Measurements from ENCODE around the gene AGPAT2.

The AGPAT2 gene

GRCh38 chr9:136725612-136726011 lies 38.4 kb upstream of the AGPAT2 start:
- H3K27ac ChIP-seq (ENCODE audit: low read depth, low read length): no peak overlapping the region
- H3K4me3 ChIP-seq (ENCODE audit: low read length): peak overlapping the region; percentile 91
- no peaks in the 10 kb centered on the region for H3K27me3 ChIP-seq (ENCODE audit: control insufficient read depth, insufficient read depth, low read length)
- H3K9ac ChIP-seq (ENCODE audit: low read length): no peak overlapping the region
- H3K4me1 ChIP-seq (ENCODE audit: control insufficient read depth, insufficient read depth, low read length): peaks cover 14% of the 10 kb centered on the region
- H3K36me3 ChIP-seq (ENCODE audit: control insufficient read depth, insufficient read depth, low read length): peaks cover 37% of the 10 kb centered on the region

DNA sequence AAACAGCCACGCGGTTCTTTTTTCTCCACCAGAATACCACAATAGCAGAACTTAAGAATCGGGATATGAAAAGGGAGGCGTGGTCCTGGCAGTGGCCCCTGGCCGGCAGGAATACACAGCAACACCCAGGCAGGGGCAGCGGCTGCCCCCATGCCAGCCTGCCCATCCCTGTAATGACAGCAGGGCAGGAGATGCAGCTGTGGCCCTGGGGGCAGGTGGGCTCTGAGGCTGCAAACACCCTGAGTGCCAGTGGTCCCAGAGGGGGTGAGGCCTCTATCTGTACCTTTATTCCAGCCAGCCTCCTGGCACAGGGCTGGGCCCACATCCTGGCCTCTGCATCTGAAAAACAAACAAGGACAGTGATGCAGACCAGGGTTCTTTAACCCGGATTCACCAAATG lies 37.5 kb upstream of the AGPAT2 start:
- H3K9ac ChIP-seq (ENCODE audit: low read length): no peak overlapping the region
- H3K4me3 ChIP-seq (ENCODE audit: low read length): no peak overlapping the region
- H3K36me3 ChIP-seq (ENCODE audit: control insufficient read depth, insufficient read depth, low read length): peaks cover 37% of the 10 kb centered on the region
- H3K4me1 ChIP-seq (ENCODE audit: control insufficient read depth, insufficient read depth, low read length): peaks cover 14% of the 10 kb centered on the region
- no peaks in the 10 kb centered on the region for H3K27me3 ChIP-seq (ENCODE audit: control insufficient read depth, insufficient read depth, low read length)
- H3K27ac ChIP-seq (ENCODE audit: low read depth, low read length): no peak overlapping the region

DNA sequence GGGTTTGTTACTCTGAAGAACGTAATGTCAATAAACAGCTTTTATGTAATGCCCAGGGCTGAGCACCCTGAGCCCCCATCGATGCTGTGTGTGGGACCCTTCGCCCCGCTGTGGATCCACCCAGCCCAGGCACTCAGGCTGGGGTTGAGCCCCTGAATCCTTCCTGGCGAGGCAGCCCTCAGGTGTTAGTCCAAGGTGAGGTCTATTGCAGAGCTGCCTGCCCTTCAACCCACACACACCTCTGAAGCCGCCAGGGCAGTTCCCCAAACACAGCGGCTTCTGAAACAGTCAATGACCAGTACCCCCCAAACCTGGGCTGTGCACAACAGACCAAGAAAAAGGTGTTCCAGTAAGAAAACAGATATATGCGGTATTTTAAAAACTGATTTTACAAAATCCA lies 36.7 kb upstream of the AGPAT2 start:
- H3K27me3 ChIP-seq (ENCODE audit: control insufficient read depth, insufficient read depth, low read length): no peaks in the 10 kb centered on the region
- H3K9ac ChIP-seq (ENCODE audit: low read length): no peak overlapping the region
- H3K4me1 ChIP-seq (ENCODE audit: control insufficient read depth, insufficient read depth, low read length): peaks cover 14% of the 10 kb centered on the region
- H3K4me3 ChIP-seq (ENCODE audit: low read length): no peak overlapping the region
- H3K36me3 ChIP-seq (ENCODE audit: control insufficient read depth, insufficient read depth, low read length): peaks cover 37% of the 10 kb centered on the region
- no peak overlapping the region for H3K27ac ChIP-seq (ENCODE audit: low read depth, low read length)

GRCh38 chr9:136723362-136723976 lies 36.2 kb upstream of the AGPAT2 start:
- Histone ChIP-seq H3K4me3 (ENCODE audit: low read length) (no peak overlapping the region), H3K9ac (ENCODE audit: low read length) (no peak overlapping the region), H3K27ac (ENCODE audit: low read depth, low read length) (no peak overlapping the region), H3K36me3 (ENCODE audit: control insufficient read depth, insufficient read depth, low read length) (peaks cover 37% of the 10 kb centered on the region), H3K27me3 (ENCODE audit: control insufficient read depth, insufficient read depth, low read length) (no peaks in the 10 kb centered on the region), H3K4me1 (ENCODE audit: control insufficient read depth, insufficient read depth, low read length) (peaks cover 11% of the 10 kb centered on the region)

GRCh38 chr9:136722969-136723356 lies 35.7 kb upstream of the AGPAT2 start:
- Histone ChIP-seq H3K36me3 (ENCODE audit: control insufficient read depth, insufficient read depth, low read length) (peaks cover 37% of the 10 kb centered on the region), H3K4me3 (ENCODE audit: low read length) (no peak overlapping the region), H3K9ac (ENCODE audit: low read length) (no peak overlapping the region), H3K27ac (ENCODE audit: low read depth, low read length) (no peak overlapping the region), H3K4me1 (ENCODE audit: control insufficient read depth, insufficient read depth, low read length) (peaks cover 11% of the 10 kb centered on the region), H3K27me3 (ENCODE audit: control insufficient read depth, insufficient read depth, low read length) (no peaks in the 10 kb centered on the region)

DNA sequence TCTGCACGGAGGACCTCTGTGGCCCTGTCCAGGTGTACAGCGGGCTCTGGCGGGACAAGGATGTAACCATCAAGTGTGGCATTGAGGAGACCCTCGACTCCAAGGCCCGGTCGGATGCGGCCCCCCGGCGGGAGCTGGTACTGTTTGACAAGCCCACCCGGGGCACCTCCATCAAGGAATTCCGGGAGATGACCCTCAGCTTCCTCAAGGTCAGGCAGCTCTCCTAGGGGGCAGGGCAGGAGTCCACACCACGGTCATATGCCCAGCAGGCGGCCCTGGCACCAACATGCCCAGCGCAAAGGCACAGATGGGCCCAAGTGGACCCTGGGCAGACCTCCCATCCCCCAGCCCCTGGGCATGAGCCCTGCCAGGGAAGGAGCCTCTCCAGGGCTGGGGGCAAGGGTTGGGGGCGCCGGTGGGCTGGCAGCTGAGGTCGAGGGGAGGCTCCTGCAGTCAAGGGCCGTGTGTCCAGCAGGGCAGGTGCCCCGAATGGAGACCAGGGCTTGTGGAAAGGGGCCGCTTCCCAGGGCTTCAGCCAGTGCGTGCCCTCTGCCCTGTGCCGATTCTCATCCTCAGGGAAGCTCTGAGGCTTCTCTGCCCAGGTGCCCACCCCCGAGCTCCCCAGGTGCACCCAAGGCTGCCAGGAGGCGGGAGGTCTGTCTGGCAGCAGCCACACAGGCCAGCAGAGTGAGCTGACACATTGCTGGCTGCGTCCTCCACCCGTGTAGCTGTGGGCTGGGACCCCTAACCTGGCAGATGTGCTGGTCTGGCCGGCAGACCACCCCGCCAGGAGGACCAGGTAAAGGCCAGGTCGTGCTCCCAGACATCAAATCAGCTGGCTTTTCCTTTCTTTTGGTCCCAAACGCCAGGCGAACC lies 35.1 kb upstream of the AGPAT2 start:
- Histone ChIP-seq H3K4me1 (ENCODE audit: control insufficient read depth, insufficient read depth, low read length) (peaks cover 11% of the 10 kb centered on the region), H3K9ac (ENCODE audit: low read length) (no peak overlapping the region), H3K27me3 (ENCODE audit: control insufficient read depth, insufficient read depth, low read length) (no peaks in the 10 kb centered on the region), H3K36me3 (ENCODE audit: control insufficient read depth, insufficient read depth, low read length) (peaks cover 37% of the 10 kb centered on the region), H3K4me3 (ENCODE audit: low read length) (no peak overlapping the region), H3K27ac (ENCODE audit: low read depth, low read length) (no peak overlapping the region)

DNA sequence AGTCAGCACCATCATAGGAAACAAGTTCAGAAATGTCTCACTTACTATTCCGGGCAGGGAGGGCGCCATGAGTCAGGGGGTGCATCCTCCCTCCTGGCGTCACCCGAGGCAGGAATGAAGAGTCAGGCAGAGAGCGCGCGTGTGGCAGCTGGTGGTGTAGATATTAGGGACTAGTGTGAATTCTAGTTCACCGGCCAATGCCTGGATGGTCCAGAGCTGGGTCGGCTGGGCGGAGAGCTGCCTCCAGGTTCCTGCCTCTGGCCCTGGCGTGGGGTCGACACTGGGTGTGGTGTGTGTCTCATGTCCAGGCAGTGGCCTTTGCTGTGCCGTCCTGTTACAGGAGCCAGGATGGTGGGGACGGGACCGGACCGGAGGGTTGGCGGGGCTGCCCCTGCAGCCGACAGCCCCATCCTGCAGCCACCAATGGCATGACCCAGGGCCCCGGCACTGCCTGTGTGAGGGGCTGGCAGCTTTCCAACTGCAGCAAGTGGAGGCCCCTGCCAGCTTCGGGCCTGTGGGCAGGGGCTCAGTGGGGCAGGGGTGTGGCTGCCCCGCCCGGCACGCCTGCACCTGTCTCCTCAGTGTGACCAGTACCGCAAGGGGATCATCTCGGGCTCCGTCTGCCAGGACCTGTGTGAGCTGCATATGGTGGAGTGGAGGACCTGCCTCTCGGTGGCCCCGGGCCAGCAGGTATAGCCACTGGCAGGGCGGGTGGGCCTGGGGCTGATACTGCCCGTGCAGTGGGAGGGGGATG lies 34.3 kb upstream of the AGPAT2 start:
- no peak overlapping the region for H3K4me3 ChIP-seq (ENCODE audit: low read length)
- H3K36me3 ChIP-seq (ENCODE audit: control insufficient read depth, insufficient read depth, low read length): peaks cover 35% of the 10 kb centered on the region

DNA sequence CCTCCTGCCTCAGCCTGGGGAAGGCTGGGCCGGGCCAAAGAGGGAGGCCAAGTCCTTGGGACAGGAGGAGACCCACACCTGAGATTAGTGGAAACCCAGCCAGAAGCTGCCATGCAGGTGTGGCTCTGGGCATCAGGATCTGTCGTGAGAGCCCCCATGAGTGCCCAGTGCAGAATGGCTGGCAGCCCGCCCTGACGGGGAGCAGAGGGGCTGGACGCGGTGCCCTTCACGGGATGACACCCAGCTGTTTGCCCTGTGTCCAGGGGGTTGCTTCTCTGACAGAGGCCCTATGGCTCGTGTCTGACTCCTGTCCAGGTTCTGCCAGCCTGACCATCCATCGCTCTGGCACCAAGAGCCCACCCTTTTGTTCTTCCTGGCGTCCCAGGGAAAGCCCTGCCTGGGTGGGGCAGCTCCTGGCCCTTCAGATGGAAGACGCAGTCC lies 33.7 kb upstream of the AGPAT2 start:
- Histone ChIP-seq H3K27me3 (ENCODE audit: control insufficient read depth, insufficient read depth, low read length) (no peaks in the 10 kb centered on the region), H3K36me3 (ENCODE audit: control insufficient read depth, insufficient read depth, low read length) (peaks cover 29% of the 10 kb centered on the region), H3K4me1 (ENCODE audit: control insufficient read depth, insufficient read depth, low read length) (peaks cover 5% of the 10 kb centered on the region), H3K27ac (ENCODE audit: low read depth, low read length) (peak overlapping the region; percentile 41), H3K9ac (ENCODE audit: low read length) (no peak overlapping the region), H3K4me3 (ENCODE audit: low read length) (no peak overlapping the region)

More for the DNA sequence above, 34.3 kb upstream of the AGPAT2 start:
- Histone ChIP-seq H3K27me3 (ENCODE audit: control insufficient read depth, insufficient read depth, low read length) (no peaks in the 10 kb centered on the region), H3K9ac (ENCODE audit: low read length) (no peak overlapping the region), H3K27ac (ENCODE audit: low read depth, low read length) (no peak overlapping the region), H3K4me1 (ENCODE audit: control insufficient read depth, insufficient read depth, low read length) (peaks cover 9% of the 10 kb centered on the region)

GRCh38 chr9:136720251-136720897 lies 33.1 kb upstream of the AGPAT2 start:
- no peaks in the 10 kb centered on the region for H3K27me3 ChIP-seq (ENCODE audit: control insufficient read depth, insufficient read depth, low read length)
- H3K4me3 ChIP-seq (ENCODE audit: low read length): no peak overlapping the region
- H3K4me1 ChIP-seq (ENCODE audit: control insufficient read depth, insufficient read depth, low read length): peaks cover 3% of the 10 kb centered on the region
- H3K27ac ChIP-seq (ENCODE audit: low read depth, low read length): peak overlapping the region; percentile 51
- H3K9ac ChIP-seq (ENCODE audit: low read length): no peak overlapping the region
- H3K36me3 ChIP-seq (ENCODE audit: control insufficient read depth, insufficient read depth, low read length): peaks cover 24% of the 10 kb centered on the region

GRCh38 chr9:136719195-136719880 lies 32.1 kb upstream of the AGPAT2 start:
- Histone ChIP-seq H3K27me3 (ENCODE audit: control insufficient read depth, insufficient read depth, low read length) (peaks cover 5% of the 10 kb centered on the region), H3K4me3 (ENCODE audit: low read length) (no peak overlapping the region), H3K4me1 (ENCODE audit: control insufficient read depth, insufficient read depth, low read length) (peaks cover 3% of the 10 kb centered on the region), H3K36me3 (ENCODE audit: control insufficient read depth, insufficient read depth, low read length) (peaks cover 18% of the 10 kb centered on the region), H3K27ac (ENCODE audit: low read depth, low read length) (no peak overlapping the region), H3K9ac (ENCODE audit: low read length) (no peak overlapping the region)

GRCh38 chr9:136718345-136719194 lies 31.3 kb upstream of the AGPAT2 start:
- H3K9ac ChIP-seq (ENCODE audit: low read length): no peak overlapping the region
- H3K36me3 ChIP-seq (ENCODE audit: control insufficient read depth, insufficient read depth, low read length): peaks cover 10% of the 10 kb centered on the region
- no peak overlapping the region for H3K27ac ChIP-seq (ENCODE audit: low read depth, low read length)
- H3K27me3 ChIP-seq (ENCODE audit: control insufficient read depth, insufficient read depth, low read length): peaks cover 11% of the 10 kb centered on the region
- H3K4me1 ChIP-seq (ENCODE audit: control insufficient read depth, insufficient read depth, low read length): peaks cover 3% of the 10 kb centered on the region
- H3K4me3 ChIP-seq (ENCODE audit: low read length): no peak overlapping the region
